Activated CD4-positive, alpha-beta T cell treated with anti-CD3 and anti-CD28 coated beads, Interleukin-2, Interleukin-6, amounts not matched to agents 100 ng/mL and 50 ng/mL, durations not matched to agents 16 hours and 8 hours (primary cell): ENCODE data around the gene ARHGAP5.
A peak's percentile ranks its signal among the peaks of the same experiment; 100 is the strongest.

Source experiments
- DNase-seq: peaks from one replicate; pipeline ENCODE4 v3.0.0-alpha.2; 2020

The ARHGAP5 gene, protein sequence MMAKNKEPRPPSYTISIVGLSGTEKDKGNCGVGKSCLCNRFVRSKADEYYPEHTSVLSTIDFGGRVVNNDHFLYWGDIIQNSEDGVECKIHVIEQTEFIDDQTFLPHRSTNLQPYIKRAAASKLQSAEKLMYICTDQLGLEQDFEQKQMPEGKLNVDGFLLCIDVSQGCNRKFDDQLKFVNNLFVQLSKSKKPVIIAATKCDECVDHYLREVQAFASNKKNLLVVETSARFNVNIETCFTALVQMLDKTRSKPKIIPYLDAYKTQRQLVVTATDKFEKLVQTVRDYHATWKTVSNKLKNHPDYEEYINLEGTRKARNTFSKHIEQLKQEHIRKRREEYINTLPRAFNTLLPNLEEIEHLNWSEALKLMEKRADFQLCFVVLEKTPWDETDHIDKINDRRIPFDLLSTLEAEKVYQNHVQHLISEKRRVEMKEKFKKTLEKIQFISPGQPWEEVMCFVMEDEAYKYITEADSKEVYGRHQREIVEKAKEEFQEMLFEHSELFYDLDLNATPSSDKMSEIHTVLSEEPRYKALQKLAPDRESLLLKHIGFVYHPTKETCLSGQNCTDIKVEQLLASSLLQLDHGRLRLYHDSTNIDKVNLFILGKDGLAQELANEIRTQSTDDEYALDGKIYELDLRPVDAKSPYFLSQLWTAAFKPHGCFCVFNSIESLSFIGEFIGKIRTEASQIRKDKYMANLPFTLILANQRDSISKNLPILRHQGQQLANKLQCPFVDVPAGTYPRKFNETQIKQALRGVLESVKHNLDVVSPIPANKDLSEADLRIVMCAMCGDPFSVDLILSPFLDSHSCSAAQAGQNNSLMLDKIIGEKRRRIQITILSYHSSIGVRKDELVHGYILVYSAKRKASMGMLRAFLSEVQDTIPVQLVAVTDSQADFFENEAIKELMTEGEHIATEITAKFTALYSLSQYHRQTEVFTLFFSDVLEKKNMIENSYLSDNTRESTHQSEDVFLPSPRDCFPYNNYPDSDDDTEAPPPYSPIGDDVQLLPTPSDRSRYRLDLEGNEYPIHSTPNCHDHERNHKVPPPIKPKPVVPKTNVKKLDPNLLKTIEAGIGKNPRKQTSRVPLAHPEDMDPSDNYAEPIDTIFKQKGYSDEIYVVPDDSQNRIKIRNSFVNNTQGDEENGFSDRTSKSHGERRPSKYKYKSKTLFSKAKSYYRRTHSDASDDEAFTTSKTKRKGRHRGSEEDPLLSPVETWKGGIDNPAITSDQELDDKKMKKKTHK (N-terminal part only)

DNA sequence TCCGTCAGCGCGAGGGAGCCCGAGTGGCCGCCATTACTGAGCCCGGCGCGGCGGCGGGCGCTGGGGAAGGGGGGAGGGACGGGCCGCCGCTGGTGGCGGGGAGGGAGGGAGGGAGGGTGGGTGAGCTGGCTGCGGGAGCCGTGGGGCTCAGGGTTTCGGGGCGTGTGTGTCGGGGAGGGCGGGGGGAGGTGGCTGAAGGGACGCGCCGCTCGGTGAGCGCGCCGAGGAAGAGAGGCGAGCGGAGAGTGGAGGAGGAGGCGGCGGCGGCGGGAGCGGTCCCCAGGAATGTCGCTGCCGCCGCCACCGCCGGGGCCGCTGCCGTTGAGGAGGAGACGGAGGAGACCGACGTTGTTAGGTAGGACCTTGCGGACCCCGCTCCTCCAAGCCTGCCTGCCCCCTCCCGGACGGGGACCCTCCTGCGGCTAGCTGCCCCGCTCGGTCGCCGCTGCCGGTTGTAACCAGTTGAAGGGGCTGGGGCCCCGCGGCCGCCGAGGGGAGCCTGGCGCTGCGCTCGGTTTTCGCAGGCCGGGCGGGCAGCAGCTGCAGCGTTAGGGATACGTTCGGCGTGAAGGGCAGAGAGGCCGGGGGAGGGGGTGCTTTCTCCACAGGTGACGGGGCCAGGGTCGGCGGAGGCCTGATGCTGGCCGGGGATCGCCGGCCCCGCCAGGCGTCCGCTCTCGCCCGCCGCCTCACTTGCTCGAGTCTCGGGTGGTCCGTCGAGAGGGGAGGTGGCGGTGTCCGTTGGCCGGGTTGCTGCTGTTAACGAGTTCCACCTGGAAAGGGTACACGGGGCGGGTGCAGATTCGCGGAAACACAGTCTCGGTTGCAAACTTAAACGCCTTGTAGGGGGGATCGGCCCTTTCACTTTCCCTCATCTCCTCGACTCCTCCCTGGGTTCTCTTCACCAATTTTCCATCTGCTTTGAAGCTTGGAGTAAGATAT, at the start of gene ARHGAP5:
Gene ARHGAP5, plus strand, starts transcription at position 224 of the 942 bp plus-strand sequence. CDS start 13,366 bp downstream, outside the sequence.
- peak; percentile 43 for DNase-seq

DNA sequence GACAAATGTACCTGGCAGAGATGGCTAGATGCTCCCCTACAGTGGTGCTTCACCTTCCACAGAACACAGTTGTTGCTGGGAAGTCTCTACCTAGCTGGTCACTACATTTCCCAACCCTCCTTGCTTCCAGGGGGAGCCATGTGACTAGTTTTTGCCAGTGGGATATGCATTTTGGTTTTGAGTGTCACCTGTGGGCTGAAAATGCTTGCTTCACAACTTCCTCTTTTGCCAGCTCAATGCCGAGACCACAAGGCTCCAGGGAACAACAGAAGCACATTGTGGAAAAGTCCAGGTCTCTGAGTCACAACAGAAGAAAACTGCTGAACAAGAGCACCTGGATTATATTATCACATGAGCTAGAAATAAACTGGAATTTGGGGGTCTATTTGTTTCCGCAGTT, 48.5 kb upstream of the ARHGAP5 start:
- no peak for DNase-seq

DNA sequence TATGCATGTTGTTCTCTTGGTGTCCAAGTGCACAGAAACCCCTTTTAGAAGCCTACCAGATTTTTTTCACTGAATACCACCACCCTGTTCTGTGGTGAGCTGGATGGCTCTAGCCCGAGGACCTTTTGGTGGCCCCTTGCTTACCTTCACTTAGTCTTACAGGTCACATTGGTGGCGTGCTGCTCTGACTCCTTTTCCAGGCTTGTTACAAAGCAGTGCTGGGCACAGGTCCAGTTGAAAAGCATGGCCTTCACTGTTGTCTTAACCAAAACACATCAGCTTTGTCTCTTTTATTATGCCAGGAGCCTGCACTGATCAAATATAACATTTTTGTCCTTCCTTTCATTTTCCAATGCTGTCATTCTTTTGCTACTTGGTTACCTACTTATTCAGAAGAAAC, 43.6 kb upstream of the ARHGAP5 start:
- no peak for DNase-seq

DNA sequence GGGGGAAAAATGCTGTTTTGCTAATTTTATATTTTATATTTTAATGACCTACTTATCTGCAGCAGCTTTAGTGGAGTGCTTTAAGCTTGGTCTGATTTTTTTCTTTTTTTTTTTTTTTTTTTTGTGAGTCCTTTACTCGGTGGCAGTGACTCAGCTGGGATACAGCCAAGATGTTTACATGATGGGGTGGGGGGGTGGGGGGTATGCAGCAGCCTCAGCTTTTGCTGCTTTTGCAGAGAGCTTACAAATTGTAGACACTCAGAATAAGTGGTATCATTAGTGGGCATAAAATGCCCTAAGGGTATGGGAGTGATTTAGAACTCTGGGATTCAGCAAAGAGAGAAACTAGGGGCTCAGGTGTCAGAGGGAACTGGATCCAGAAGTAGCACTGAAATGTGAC, 38.2 kb upstream of the ARHGAP5 start:
- no peak for DNase-seq

DNA sequence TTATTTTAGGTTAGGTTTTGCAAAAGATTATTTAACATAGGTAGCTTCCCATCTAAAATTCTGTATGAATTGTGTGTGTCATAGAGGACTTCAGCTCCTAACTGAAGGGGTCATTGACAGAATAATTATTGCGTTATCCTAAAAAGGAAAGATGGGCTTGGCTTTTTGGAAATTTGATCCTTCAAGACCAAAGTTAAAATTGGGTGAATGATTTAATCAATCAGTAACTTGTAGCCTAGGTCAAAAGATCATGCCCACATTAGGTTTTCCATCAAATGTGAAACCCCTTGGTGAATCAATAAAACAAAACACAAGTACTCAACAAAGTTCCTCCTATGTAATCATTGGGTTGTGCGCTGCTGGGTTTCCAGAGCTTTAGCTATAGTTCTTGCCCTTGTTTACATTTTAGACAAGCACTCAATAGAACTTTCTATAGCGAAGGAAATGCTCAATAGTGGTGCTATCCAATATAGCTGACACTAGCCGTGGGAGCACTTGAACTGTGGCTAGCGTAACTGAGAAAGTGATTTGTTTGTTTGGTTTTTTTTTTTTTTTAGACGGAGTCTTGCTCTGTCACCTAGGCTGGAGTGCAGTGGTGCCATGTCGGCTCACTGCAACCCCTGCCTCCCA, 37.6 kb upstream of the ARHGAP5 start:
- DNase-seq = no peak

DNA sequence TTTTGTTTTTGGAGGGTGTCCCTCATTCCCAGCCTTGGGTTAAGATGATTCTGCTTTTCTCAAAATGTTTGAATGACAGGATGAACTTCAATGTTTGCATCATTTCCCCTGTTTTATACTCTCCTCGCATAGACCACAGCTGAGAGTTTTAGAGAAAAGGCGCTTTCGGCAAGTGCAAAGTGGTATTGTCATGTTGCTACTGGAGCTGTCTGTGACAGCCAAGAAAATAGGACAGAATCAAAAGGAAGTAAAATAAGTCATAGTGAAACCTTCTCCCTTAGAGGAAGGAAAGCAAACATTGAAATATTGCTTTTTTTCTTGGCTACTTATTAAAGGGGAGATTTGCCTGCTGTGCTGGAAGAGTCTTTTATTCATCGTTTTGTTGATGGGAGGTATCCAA, 33.5 kb upstream of the ARHGAP5 start:
- peak; percentile 34 for DNase-seq

DNA sequence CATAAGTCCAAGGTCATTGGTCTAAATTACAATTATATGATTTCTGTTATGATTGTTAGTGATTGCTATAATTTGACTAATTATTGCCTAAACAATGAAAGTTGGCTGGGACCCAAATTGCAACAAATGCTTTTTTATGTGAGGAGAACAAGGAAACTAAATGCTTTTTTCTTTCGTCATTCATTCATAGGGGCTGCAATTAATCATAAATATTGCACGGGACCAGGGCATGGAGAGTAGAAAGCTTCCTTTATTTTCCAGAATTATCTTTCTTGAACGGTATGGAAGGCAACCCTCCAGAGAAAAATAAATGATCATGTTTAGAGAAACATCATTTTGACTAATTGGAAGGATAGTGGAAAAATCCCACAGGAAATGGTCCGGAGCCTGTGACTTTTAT, 32.6 kb upstream of the ARHGAP5 start:
- DNase-seq = no peak

DNA sequence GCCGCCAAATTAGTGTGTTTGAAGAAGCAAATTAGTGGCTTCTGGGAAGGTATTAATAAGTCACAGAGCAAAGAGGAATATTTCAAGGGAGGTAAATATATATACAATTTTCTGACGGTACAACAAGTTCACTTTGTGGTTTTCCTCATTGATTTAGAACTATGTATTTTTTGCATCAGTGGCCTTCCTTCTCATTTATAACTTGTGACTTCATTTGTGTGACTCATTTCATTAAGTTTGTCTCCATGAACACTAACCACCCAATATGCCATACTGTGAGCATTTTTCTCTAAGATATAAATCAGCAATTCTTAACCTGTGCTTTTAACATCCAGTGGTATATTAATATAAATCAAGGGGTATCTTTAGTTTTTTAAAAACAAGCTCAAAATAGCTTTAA, 29.3 kb upstream of the ARHGAP5 start:
- no peak for DNase-seq

DNA sequence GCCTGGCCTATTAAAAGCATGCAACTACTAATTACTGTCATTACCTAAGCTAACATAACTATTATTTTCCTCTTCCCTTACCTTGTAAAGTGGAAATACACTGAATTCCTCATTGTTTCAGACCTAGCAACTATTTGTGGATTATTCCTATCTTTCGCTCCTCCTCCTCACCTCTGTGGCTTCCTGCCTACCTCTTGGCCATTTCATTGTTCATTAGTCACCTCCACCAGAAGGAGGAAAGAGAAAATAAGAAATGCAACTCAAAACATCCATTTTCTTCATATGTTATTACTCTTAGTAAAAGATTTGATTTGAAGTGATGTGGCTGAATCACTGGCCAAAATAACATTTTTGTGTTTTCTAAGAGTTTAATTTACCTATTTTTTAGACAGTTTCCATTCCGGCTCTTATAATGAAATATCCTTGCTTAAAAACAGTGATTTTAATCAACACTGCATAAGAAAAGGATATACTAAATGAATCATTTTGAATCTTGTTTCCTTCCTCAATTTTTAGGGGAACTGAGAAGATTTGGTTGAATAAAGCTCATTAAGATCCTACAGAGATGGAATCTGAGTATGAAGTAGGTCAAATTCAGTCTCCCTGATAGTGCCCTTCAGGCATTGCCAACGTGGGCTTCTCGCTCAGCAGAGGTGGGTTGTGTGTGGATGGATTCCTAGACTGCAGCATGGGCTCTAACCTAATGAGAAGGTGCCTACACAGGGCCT, 27.6 kb upstream of the ARHGAP5 start:
- no peak for DNase-seq

DNA sequence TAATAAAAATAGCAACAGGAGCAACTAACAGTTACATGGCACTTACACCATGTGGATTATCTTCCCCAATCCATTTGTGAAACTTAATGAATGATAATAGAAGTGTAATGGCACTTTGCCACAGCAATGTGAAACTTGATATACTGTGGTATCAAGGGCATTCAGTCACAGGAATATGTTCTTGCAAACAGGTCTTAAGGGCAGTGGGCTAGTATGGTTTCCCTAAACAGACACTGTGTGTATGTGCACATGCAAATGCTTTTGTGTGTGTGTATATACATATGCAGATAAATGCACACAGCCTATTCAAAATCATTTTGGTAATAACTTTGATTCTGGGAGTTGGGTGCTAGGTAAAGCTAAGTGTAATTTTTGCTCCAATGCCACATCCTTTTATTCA, 26.2 kb upstream of the ARHGAP5 start:
- no peak for DNase-seq

DNA sequence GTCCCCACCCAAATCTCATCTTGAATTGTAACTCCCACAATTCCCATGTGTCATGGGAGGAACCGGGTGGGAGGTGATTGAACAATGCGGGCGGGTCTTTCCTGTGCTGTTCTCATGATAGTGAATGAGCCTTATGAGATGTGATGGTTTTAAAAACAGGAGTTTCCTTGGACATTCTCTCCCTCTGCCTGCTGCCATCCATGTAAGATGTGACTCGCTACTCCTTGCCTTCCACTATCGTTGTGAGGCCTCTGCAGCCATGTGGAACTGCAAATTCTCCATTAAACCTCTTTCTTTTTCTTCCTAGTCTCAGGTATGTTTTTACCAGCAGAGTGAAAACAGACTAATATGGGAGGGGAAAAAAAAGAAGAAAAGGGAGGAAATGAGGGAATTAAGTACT, 22.6 kb upstream of the ARHGAP5 start:
- no peak for DNase-seq

DNA sequence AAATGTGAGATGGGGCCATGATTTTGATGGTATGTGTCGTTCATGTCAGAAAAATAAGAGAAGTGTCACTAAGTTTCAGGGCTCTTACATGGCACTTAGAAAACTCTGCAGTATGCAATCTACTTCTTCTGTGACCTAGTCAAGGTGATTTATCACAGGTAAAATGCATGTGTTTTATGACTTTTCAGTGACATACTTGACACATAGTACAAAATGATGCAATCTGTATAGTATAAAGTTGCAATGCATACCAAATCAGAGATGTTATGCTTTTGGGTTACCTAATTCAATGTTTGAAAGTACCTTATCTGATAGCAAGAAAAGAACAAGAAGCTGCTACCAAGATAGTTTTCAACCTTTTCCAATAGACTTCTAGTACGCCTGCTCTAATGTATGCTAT, 21.9 kb upstream of the ARHGAP5 start:
- DNase-seq = no peak

DNA sequence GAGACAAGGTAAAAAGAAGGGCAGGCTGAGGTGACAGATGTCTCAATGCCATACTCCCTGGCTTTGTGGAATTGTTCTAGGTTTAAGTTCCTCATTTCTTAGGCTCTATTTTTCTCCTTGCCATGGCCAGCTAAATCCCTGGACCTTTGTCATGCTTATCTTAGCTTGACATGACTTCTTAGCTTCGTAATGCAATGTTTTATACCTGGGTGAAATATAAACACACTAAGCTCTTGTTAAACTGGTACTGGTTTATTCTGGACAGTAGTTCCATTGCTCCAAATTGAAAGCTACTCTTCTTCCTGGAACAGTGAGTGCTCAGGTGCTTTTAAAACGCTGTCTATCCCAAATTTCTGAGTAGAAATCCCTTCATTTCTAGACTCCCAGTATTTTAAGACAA, 17.4 kb upstream of the ARHGAP5 start:
- DNase-seq = no peak

DNA sequence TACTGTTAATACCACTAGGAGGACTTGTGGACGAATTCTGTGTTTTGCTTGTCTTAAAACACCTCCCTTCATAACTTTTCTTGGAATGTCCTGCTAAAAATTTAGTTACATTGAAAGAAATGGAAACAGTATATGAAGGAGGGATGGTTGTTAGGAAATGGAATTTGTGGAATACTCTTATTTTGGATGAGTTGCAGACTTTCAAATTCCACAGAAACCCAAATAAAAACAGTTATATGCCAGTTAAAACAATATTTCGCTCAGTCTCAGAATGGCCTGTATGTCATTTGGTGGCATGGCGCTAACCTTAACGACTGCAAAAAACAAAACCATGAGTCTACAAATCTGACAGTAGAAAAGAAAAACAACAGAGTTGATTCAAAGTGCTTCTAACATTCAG, 12.2 kb upstream of the ARHGAP5 start:
- DNase-seq = no peak

DNA sequence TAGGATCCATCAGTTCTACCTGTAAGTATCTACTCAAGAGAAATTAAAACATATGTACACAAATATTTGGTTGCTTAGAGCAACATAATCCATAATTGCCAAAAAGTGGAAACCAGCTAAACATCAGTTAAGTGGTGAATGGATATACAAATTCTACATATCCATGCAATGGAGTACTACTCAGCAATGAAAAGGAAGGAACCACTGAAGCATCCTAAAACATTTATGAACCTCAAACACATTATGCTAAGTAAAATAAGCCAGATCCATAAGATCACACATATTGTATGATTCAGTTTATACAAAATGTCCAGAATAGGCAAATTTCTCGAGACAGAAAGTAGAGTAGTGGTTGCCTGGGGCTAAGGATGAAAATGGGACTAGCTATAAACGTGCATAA, 8.4 kb upstream of the ARHGAP5 start:
- no peak for DNase-seq

DNA sequence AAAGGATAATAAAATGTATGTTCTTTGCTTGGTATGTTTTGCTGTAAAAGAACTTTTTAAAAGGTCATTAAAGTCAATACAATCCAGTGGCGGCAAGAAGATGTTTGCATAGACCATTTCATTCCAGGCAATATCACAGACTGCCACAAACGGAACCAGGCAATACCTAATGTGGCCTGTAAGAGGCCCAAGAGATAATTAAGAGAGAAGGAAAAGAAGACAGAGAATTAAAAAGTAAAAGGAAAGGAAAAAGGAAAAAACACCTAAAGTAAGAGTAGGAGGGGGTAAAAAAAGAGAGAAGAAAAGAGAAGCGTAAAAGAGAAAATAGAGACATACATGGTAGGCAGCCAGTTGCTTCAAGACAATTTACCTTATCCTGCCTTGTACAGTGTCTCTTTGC, 6.8 kb upstream of the ARHGAP5 start:
- no peak for DNase-seq

DNA sequence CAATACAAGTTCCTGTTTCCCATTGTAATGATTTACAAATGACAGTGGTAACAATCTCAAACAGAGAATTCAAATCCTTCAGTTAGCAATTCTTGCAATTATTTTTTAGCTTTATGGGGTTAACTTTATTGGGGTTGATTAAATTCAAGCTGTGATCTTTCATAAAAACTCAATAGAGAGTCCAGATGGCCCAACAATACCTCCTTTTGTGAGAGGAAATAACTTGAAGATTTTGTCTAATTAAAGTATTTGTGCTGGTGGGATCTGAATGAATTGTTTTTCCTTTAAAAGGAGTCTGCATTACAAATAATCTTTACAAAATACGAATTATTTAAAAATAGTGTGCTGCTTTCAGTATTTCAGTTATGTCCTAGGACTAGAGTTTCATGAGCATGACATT, 4.4 kb upstream of the ARHGAP5 start:
- DNase-seq = no peak

DNA sequence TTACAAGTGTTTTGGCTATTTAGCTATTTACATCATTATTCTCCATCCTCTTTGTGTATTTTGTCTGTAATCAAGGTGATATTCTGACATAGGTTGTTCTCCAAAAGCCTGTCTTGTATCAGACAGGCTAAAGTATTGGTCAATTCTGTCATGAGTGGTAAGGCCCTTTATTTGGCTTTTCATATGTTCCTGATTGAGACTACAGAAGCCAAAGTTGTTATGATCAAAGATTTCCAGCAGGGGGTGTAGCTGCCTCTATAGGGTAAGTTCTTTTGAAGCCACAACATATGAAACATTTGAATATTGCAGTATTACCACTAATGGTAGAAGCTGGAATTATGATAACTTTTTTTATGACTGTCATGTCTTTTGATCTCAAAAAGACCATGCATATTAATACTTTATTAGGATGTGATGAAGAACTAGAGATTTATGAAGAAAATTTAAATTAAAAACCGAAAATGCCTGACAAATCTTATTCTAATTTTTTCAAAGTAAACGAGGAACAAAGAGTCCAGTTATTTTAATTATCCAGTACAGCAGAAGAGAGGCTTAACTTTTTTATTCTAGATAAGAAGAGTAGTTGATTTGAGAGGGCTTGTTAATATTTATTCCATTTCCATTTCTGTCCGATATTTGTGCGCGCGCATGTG, 3.4 kb upstream of the ARHGAP5 start:
- peak; percentile 78 for DNase-seq

DNA sequence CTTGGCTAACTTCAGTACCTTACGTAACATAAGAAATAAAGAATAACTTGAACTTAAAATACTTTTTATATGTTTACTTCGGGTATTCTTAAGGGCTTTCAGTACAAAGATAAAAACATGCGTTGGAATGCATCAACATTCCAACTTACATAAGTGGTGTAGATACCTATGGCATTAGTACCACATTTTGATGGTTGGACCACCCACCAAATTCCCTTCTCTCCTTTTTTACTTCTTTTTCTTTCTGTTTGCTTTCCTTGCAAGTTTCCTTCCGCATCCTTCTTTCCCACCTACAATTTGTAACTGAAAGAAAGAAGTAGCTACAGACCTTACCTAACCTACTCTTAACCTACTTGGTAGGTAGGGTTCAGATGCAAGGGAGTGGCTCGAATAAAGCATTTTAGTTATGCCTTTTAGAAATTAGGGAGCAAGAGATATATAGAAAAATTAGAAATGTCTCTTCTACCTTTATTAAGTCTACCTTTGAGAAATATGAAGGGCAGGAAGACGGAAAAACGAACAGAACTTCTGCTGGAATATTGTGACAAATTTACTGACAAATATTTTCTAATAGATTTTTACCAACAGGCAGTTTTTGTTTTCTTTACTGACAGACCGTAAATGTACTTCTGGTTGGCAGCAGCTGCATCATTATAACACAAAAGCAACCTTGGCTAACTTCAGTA, 2.1 kb upstream of the ARHGAP5 start:
- DNase-seq = no peak
